ENCODE results near the gene MTCL1. TPM values are rescaled to one million over a fixed set of nuclear protein-coding genes. Genes with fewer than 3 reads are reported as not detected.

Gene MTCL1
- total RNA-seq, 2 donors from 2014 or later: 5.4 to 7.2 TPM

- H3K27me3 ChIP-seq: no peaks in the 10 kb centered on the region
- H3K4me3 ChIP-seq: no peak overlapping the region
- no peak for TF ChIP-seq CTCF (IDR thresholded peaks at IDR 0.05)
- peaks cover 0 to 7% of the 10 kb centered on the region in 2 donors for H3K4me1 ChIP-seq
- no peaks in the 10 kb centered on the region for H3K9me3 ChIP-seq
- H3K27ac ChIP-seq: no peak overlapping the region
- H3K36me3 ChIP-seq: no peaks in the 10 kb centered on the region
- no peak for DNase-seq (ENCODE audit: low spot score)
These were observed 6.4 kb downstream of the MTCL1 start for GRCh38 chr18:8711736-8712135.

- Histone ChIP-seq H3K4me1 (no peaks in the 10 kb centered on the region), H3K27me3 (no peaks in the 10 kb centered on the region), H3K4me3 (no peak overlapping the region), H3K36me3 (no peaks in the 10 kb centered on the region), H3K27ac (no peak overlapping the region), H3K9me3 (no peaks in the 10 kb centered on the region)
- no peak for TF ChIP-seq CTCF (IDR thresholded peaks at IDR 0.05)
- no peak for DNase-seq (ENCODE audit: low spot score)
These were observed 8.3 kb downstream of the MTCL1 start for GRCh38 chr18:8713691-8714090.

GRCh38 chr18:8715599-8715998, 10.2 kb downstream of the MTCL1 start:
- no peaks in the 10 kb centered on the region for H3K4me1 ChIP-seq
- DNase-seq (ENCODE audit: low spot score): no peak
- H3K36me3 ChIP-seq: no peaks in the 10 kb centered on the region
- no peaks in the 10 kb centered on the region for H3K27me3 ChIP-seq
- TF ChIP-seq CTCF (IDR thresholded peaks at IDR 0.05): no peak
- H3K4me3 ChIP-seq: no peak overlapping the region
- H3K27ac ChIP-seq: no peak overlapping the region
- no peaks in the 10 kb centered on the region for H3K9me3 ChIP-seq

GRCh38 chr18:8717011-8717770, 11.8 kb downstream of the MTCL1 start:
- no peak for TF ChIP-seq CTCF (IDR thresholded peaks at IDR 0.05)
- no peak overlapping the region for H3K27ac ChIP-seq
- H3K27me3 ChIP-seq: no peaks in the 10 kb centered on the region

GRCh38 chr18:8718401-8718913, 13.1 kb downstream of the MTCL1 start:
- Histone ChIP-seq H3K4me1 (no peaks in the 10 kb centered on the region), H3K27me3 (no peaks in the 10 kb centered on the region), H3K4me3 (no peak overlapping the region), H3K9me3 (no peaks in the 10 kb centered on the region), H3K27ac (no peak overlapping the region), H3K36me3 (no peaks in the 10 kb centered on the region)
- no peak for DNase-seq (ENCODE audit: low spot score)
- no peak for TF ChIP-seq CTCF (IDR thresholded peaks at IDR 0.05)

More at GRCh38 chr18:8717011-8717770, 11.8 kb downstream of the MTCL1 start:
- Histone ChIP-seq H3K4me3 (no peak overlapping the region), H3K9me3 (no peaks in the 10 kb centered on the region), H3K4me1 (no peaks in the 10 kb centered on the region), H3K36me3 (no peaks in the 10 kb centered on the region)
- no peak for DNase-seq (ENCODE audit: low spot score)
